HUES6 (cell line): ENCODE results near the gene HTT.

Experiments
- H3K27ac ChIP-seq: 2 replicates; pipeline ENCODE4 v1.7.0; 2013; ENCODE audit warnings: low read depth, mild to moderate bottlenecking, low read length, inconsistent platforms
- H3K27me3 ChIP-seq: 2 replicates; pipeline ENCODE4 v1.6.1; 2013; ENCODE audit warnings: low read length; ENCODE audit not compliant: control insufficient read depth, insufficient read depth
- H3K36me3 ChIP-seq: 2 replicates; pipeline ENCODE4 v1.6.1; 2013; ENCODE audit warnings: low read length; ENCODE audit not compliant: control insufficient read depth, insufficient read depth
- H3K4me1 ChIP-seq: 2 replicates; pipeline ENCODE4 v1.6.1; 2013; ENCODE audit warnings: low read length; ENCODE audit not compliant: control insufficient read depth, insufficient read depth
- H3K4me3 ChIP-seq: 2 replicates; pipeline ENCODE4 v1.5.1; 2013; ENCODE audit warnings: low read depth, low read length
- H3K9ac ChIP-seq: one replicate; pipeline ENCODE4 v1.6.1; 2013; ENCODE audit warnings: mild to moderate bottlenecking, low read length
- H3K9me3 ChIP-seq: 2 replicates; pipeline ENCODE4 v1.6.1; 2013; ENCODE audit warnings: low read depth, low read length; ENCODE audit not compliant: control insufficient read depth, insufficient read depth

The HTT gene

DNA sequence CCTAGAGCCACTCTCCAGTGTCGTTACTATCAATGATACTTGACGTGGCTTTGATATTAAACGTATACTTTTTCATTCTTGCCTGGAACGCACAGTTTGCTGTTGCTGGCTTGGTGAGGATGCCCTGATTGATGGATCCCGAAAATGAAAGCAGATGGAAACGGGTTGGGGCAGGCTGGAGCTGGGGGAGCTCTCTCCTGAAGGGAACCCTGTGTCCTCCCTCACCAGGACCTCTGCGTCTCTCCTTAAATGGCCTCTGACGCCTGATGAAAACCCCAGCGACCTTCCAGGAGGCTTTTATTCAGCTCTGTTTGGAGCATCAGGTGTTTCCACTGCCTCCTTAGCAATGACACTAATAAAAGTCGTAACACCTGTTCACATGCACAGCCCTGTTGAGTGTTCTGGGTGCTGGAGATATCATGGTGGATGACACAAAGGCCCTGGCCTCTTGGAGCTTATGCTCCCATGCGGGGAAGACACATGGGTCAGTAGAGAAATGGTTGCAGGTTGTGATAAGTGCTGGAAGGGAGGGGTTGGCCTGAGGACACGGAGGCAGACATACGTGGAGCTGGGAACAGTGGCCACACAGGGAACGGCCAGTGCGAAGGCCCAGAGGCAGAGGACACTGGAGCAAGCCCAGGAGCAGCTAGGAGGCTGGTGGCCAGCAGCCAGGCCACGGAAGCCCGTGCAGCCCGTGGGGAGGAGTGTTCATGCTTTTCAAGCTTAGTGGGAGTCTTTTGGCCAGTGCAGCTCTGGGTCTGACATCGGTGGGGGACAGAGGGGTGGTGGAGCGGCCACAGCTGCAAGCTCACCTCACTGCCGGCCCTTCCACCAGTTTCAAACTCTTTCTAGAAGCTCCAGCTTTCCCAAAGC, 182.0 kb downstream of the HTT start:
- H3K27ac ChIP-seq = no peak overlapping the region
- no peak overlapping the region for H3K9ac ChIP-seq
- H3K36me3 ChIP-seq = no peaks in the 10 kb centered on the region
- H3K4me3 ChIP-seq = no peak overlapping the region
- no peaks in the 10 kb centered on the region for H3K27me3 ChIP-seq
- H3K9me3 ChIP-seq = no peaks in the 10 kb centered on the region
- no peaks in the 10 kb centered on the region for H3K4me1 ChIP-seq

DNA sequence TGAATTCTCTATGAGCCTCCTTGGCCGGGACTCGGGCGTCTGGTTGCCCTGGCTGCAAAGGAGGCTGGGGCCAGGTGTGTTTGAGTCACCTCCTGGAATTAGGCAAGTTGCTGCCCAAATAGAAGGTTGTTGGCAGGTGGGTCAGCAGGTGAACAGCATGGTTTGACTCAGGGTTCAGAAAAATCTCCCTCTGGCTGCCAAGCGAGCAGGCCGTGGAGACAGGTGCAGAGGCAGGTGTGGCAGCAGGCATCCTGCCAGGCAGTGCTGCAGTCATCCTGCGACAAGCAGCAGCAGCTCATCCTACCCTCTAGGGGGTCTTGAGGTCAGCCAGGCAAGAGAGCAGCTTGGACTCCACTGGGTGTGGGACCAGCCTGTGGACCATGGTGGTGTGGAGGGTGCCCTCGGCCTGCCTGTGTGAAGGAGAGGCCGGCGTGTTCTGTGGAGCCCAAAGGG, 182.6 kb downstream of the HTT start:
- no peaks in the 10 kb centered on the region for H3K36me3 ChIP-seq
- no peak overlapping the region for H3K4me3 ChIP-seq
- H3K9ac ChIP-seq = no peak overlapping the region
- H3K27me3 ChIP-seq = no peaks in the 10 kb centered on the region
- no peak overlapping the region for H3K27ac ChIP-seq
- no peaks in the 10 kb centered on the region for H3K4me1 ChIP-seq
- H3K9me3 ChIP-seq = no peaks in the 10 kb centered on the region

GRCh38 chr4:3257556-3258482, 183.3 kb downstream of the HTT start:
- no peak overlapping the region for H3K27ac ChIP-seq
- no peak overlapping the region for H3K9ac ChIP-seq

GRCh38 chr4:3261411-3262207, 187.1 kb downstream of the HTT start:
- no peak overlapping the region for H3K27ac ChIP-seq
- no peak overlapping the region for H3K9ac ChIP-seq
- no peaks in the 10 kb centered on the region for H3K9me3 ChIP-seq
- no peak overlapping the region for H3K4me3 ChIP-seq
- no peaks in the 10 kb centered on the region for H3K36me3 ChIP-seq
- H3K27me3 ChIP-seq = no peaks in the 10 kb centered on the region
- no peaks in the 10 kb centered on the region for H3K4me1 ChIP-seq

More at GRCh38 chr4:3257556-3258482, 183.3 kb downstream of the HTT start:
- Histone ChIP-seq H3K4me3 (no peak overlapping the region), H3K27me3 (no peaks in the 10 kb centered on the region), H3K36me3 (no peaks in the 10 kb centered on the region), H3K9me3 (no peaks in the 10 kb centered on the region), H3K4me1 (no peaks in the 10 kb centered on the region)

- Histone ChIP-seq H3K9me3 (no peaks in the 10 kb centered on the region), H3K36me3 (no peaks in the 10 kb centered on the region), H3K4me3 (no peak overlapping the region), H3K4me1 (no peaks in the 10 kb centered on the region), H3K27ac (no peak overlapping the region), H3K9ac (no peak overlapping the region), H3K27me3 (no peaks in the 10 kb centered on the region)
Measured at GRCh38 chr4:3262208-3263052, 187.9 kb downstream of the HTT start.

DNA sequence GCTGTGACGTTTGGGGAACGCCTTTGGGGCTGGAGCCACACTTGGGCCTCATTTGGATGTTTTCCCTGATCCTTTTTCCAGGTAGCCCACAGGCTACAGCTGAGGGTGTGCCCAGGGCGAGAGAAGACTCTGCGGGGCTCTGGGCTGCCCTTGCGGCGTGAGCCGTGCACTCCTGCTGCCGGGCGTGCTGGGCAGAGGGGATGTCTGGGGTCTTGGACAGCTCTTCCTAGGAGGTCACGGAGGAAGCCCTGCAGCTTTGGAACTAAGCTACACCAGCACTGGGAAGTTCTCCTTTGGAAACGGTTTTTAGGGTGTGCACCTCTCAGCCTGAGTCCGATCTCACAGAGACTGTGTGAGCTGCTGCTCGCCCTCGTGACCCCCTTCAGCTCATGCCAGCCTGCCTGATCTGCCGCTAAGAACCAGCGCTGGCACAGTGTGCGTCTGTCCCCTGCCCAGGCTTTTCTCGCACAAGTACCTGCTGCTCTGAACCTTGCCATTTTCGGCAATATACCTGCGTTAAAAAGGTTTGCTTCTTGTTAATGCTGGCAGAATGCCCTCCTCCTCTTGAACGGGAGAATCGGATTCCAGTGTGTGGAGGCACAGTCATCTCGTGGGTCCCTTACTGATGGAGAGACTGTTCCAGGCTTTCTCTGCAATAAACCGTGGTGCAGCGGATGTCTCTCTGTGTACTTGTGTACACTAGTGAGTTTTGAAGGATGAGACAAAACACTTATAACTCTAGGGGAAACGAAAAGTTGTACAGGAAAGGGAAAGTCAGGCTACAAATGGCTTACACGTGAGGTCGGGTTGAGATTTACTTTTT, 188.8 kb downstream of the HTT start:
- Histone ChIP-seq H3K27me3 (no peaks in the 10 kb centered on the region), H3K36me3 (no peaks in the 10 kb centered on the region), H3K9me3 (no peaks in the 10 kb centered on the region), H3K9ac (no peak overlapping the region), H3K4me3 (no peak overlapping the region), H3K4me1 (no peaks in the 10 kb centered on the region), H3K27ac (no peak overlapping the region)

- H3K36me3 ChIP-seq = no peaks in the 10 kb centered on the region
- no peak overlapping the region for H3K9ac ChIP-seq
- H3K9me3 ChIP-seq = no peaks in the 10 kb centered on the region
- H3K4me1 ChIP-seq = peaks cover 5% of the 10 kb centered on the region
- no peak overlapping the region for H3K27ac ChIP-seq
- no peak overlapping the region for H3K4me3 ChIP-seq
- no peaks in the 10 kb centered on the region for H3K27me3 ChIP-seq
Measured at GRCh38 chr4:3263876-3264193, 189.4 kb downstream of the HTT start.

GRCh38 chr4:3266076-3266475, 191.6 kb downstream of the HTT start:
- peaks cover 13% of the 10 kb centered on the region for H3K4me1 ChIP-seq

GRCh38 chr4:3267576-3268394, 193.3 kb downstream of the HTT start:
- no peaks in the 10 kb centered on the region for H3K27me3 ChIP-seq
- peaks cover 13% of the 10 kb centered on the region for H3K4me1 ChIP-seq
- no peaks in the 10 kb centered on the region for H3K36me3 ChIP-seq
- H3K9me3 ChIP-seq = no peaks in the 10 kb centered on the region
- no peak overlapping the region for H3K9ac ChIP-seq
- H3K27ac ChIP-seq = no peak overlapping the region
- H3K4me3 ChIP-seq = no peak overlapping the region

More at GRCh38 chr4:3266076-3266475, 191.6 kb downstream of the HTT start:
- H3K4me3 ChIP-seq = no peak overlapping the region
- H3K9me3 ChIP-seq = no peaks in the 10 kb centered on the region
- H3K27ac ChIP-seq = no peak overlapping the region
- H3K9ac ChIP-seq = no peak overlapping the region
- H3K36me3 ChIP-seq = no peaks in the 10 kb centered on the region
- no peaks in the 10 kb centered on the region for H3K27me3 ChIP-seq
